WI38 (cell line): ENCODE data around the gene AGL.

Source experiments
- H3K4me3 ChIP-seq: 2 replicates; pipeline ENCODE4 v1.5.1; 2011; ENCODE audit warnings: low read depth, mild to moderate bottlenecking, control low read depth, low read length
- TF ChIP-seq, protein P1 (sequence below): IDR thresholded peaks from 2 replicates; pipeline ENCODE4 v1.5.1; 2012; ENCODE audit warnings: low read depth, mild to moderate bottlenecking, control low read depth, low read length

Gene AGL

DNA sequence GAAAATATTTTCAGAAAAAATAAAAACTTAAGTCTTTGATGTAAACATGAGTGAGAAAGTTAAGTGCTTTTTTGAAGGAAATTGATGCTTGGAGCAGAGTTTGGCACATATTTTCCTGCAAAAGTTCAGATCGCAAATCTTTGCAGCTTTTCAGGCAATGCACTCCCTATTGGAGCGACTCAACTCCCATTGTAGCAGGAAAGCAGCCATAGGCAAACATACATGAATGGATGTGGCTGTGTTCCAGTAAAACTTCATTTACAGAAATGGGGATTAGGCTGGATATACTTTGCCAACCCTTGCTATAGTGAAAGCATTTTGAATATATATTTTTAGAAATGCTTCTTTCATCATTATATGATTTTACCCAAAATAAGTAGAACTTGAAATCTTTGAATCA lies 8.1 kb downstream of the AGL start:
- TF ChIP-seq, protein P1, sequence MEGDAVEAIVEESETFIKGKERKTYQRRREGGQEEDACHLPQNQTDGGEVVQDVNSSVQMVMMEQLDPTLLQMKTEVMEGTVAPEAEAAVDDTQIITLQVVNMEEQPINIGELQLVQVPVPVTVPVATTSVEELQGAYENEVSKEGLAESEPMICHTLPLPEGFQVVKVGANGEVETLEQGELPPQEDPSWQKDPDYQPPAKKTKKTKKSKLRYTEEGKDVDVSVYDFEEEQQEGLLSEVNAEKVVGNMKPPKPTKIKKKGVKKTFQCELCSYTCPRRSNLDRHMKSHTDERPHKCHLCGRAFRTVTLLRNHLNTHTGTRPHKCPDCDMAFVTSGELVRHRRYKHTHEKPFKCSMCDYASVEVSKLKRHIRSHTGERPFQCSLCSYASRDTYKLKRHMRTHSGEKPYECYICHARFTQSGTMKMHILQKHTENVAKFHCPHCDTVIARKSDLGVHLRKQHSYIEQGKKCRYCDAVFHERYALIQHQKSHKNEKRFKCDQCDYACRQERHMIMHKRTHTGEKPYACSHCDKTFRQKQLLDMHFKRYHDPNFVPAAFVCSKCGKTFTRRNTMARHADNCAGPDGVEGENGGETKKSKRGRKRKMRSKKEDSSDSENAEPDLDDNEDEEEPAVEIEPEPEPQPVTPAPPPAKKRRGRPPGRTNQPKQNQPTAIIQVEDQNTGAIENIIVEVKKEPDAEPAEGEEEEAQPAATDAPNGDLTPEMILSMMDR, result no peak
- H3K4me3 ChIP-seq, result no peak overlapping the region

DNA sequence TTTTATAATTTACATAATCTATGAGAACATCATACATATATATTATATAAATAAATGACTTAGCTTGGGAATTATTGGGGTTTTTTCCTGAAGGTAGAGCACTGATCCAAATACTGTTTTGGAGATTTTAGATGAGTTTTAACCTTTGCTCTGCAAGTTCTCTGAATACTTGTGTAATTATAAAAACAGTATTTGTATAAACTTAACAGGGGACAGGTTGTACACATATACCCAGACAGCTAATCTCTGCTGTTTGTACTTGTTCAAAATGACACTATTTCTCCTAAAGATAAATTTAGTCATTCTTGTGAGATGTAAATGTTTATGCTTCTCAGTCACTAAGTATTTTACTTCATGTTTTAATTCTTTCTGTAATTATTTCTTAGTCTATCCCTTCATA lies 8.7 kb downstream of the AGL start:
- TF ChIP-seq, protein P1, result no peak
- no peak overlapping the region for H3K4me3 ChIP-seq

DNA sequence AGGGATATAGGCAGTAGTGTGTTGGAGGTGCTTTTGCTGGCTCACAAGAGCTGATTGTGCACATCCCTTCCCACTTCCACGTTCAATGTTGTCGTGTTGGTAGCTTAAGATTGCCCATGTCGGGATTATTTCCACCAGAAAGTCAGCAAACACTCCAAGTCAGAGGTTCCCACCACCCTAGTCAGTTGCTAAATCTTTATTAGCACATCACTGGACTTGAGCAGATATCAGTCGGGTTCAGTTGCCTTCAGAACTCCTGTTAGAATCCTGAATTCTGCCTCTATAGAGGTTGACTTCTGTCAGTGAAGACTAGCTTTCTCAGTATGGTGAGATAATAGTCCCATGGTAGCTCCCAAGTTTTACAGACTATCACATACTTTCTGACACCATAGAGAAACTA lies 10.5 kb downstream of the AGL start:
- no peak overlapping the region for H3K4me3 ChIP-seq
- TF ChIP-seq, protein P1, result no peak

DNA sequence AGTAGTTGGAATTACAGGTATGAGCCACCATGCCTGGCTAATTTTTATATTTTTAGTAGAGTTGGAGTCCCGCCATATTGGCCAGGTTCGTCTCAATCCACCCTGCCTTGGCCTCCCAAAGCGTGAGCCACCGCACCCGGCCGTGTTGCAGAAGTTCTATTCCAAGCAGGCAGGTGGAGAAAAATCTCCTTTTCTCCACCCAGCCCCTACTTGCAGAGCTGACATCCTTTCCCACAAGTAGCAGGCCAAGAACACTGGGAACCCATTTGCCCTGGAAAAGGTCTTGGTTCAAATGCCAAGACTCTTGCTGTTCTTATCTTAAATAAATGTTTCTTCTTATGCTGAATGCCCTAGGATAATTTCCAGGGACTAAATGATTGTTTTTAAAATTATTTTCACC lies 17.5 kb downstream of the AGL start:
- no peak overlapping the region for H3K4me3 ChIP-seq
- TF ChIP-seq, protein P1, result no peak

DNA sequence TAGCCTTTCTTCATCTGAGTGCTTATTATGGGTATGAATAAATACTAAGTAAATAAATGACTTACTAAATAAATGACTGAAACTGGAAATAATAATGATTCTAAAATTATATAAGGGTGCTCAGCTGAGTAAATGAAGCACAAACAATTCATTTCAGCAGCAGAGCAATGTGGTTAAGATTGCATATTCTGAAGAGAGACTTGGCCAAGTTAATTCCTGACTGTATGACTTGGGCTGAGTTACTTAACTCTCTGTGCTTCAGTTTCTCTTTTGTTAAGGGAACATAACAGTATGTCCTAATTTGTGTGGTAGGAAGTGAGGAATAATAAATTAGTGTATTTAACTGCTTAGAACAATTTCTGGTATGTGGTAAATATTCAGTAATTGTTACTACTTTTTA lies 19.1 kb downstream of the AGL start:
- TF ChIP-seq, protein P1, result no peak
- no peak overlapping the region for H3K4me3 ChIP-seq

DNA sequence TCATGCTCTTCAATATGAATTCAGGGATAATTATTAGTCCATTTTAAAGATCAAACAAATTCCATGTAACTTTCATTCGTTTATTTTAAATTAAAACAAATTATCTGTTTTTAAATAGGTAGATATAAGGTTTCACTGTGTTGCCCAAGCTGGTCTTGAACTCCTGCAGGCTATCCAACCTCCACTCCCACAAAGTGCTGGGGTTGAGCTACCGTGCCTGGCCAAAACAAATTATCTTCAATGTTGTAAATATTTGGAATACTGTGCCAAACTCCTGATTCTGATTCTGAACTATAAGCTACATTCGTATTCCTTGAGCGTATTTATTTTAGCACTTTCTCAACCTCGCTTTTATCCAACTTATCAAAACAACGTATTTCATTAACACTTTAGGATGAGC lies 19.6 kb downstream of the AGL start:
- TF ChIP-seq, protein P1, result no peak
- H3K4me3 ChIP-seq, result no peak overlapping the region

DNA sequence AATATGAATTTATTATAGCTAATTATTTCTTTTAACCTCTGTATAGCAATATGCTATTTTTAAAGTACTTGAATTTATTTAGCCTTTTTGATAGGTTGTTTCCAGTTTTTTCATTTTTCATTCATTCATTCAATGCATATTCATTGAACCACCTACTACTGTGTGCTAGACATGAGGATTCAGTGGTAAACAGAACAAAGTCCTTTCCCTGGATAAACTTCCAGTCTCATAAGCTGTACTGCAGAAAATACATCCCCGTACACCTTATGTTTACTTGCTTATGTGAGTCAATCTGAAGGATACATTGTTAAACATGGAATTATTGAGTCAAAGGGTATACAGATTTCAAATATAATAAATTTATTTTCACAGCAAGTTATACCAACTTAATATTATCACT lies 21.9 kb downstream of the AGL start:
- TF ChIP-seq, protein P1, result no peak
- H3K4me3 ChIP-seq, result no peak overlapping the region
